GM12878 (cell line): ENCODE data around the gene MAGEB1. TPM values are rescaled to one million over a fixed set of nuclear protein-coding genes. Genes with fewer than 3 reads are reported as not detected.

Experiments used
- ATAC-seq: fragments of 200-7000 bp; cut with Tn5 transposase; 3 replicates; pipeline ENCODE4 v1.9.1; 2020; ENCODE audit warnings: mild to moderate bottlenecking, moderate library complexity
- BruUV-seq: library from RNA; stranded (reverse); fragments of 400-500 nt; replicated peaks from 2 replicates; lab custom pipeline; 2021; lab: Mats Ljungman, UMichigan
- CTCF ChIA-PET: fragments of 300-600 bp; sonication (Branson Sonifier 250); formaldehyde crosslinking; extraction: SDS; loops from one replicate; lab custom pipeline; 2021; ENCODE audit warnings: inconsistent platforms; lab: Yijun Ruan, JAX
- POLR2A ChIA-PET: fragments of 350-600 bp; formaldehyde crosslinking; extraction: SDS; loops from one replicate; lab custom pipeline; 2021; ENCODE audit warnings: inconsistent platforms; lab: Charles Lee
- RAD21 ChIA-PET: fragments of 300-600 bp; sonication (Branson Sonifier 250); formaldehyde crosslinking; loops from one replicate; lab custom pipeline; 2023; ENCODE audit warnings: antibody characterized with exemption; ENCODE audit not compliant: unreplicated experiment; lab: Charles Lee
- SMC1A ChIA-PET: fragments of 300-600 bp; sonication (Branson Sonifier 250); formaldehyde crosslinking; loops from one replicate; lab custom pipeline; 2023; ENCODE audit not compliant: unreplicated experiment, uncharacterized antibody; lab: Charles Lee
- DNase-seq: peaks from one replicate; pipeline ENCODE4 v3.0.0-alpha.2; 2011; ENCODE audit warnings: low read depth, low spot score
- FAIRE-seq: peaks from 3 replicates; lab custom pipeline; 2011; peaks lifted over from hg19 to GRCh38; lab: Jason Lieb, UNC
- H2AFZ ChIP-seq: 2 replicates; pipeline ENCODE4 v1.6.0; 2011; ENCODE audit warnings: low read depth, low read length, control low read depth; ENCODE audit not compliant: control insufficient read depth
- H3K27ac ChIP-seq: 2 replicates; pipeline ENCODE4 v1.5.1; 2011; ENCODE audit warnings: control low read depth; ENCODE audit not compliant: control insufficient read depth, insufficient read depth
- H3K27me3 ChIP-seq, 2 experiments: replicated peaks in 1 of 2; 2 replicates each; pipeline versions ENCODE4 v1.6.0 to v1.6.1; 2011; ENCODE audit warnings: low read length in 1 of 2; ENCODE audit not compliant: control insufficient read depth in 2 of 2, insufficient read depth in 2 of 2
- H3K36me3 ChIP-seq, 2 experiments: 2 replicates each; pipeline ENCODE4 v1.5.1; 2011; ENCODE audit warnings: low read length in 1 of 2; ENCODE audit not compliant: control insufficient read depth in 2 of 2, insufficient read depth in 2 of 2
- H3K4me1 ChIP-seq: 2 replicates; pipeline ENCODE4 v1.6.1; 2011; ENCODE audit warnings: mild to moderate bottlenecking, low read length, moderate library complexity, mixed read lengths; ENCODE audit not compliant: control insufficient read depth, insufficient read depth
- H3K4me2 ChIP-seq: 2 replicates; pipeline ENCODE4 v1.6.0; 2011; ENCODE audit warnings: control low read depth; ENCODE audit not compliant: control insufficient read depth, insufficient read depth
- H3K4me3 ChIP-seq: fragments of 200-600 bp; sonication (generic); 2 replicates; pipeline ENCODE4 v1.5.1; 2016
- H3K79me2 ChIP-seq: 2 replicates; pipeline ENCODE4 v1.6.0; 2011; ENCODE audit warnings: low read length; ENCODE audit not compliant: control insufficient read depth, insufficient read depth
- H3K9ac ChIP-seq: 2 replicates; pipeline ENCODE4 v1.8.0; 2011; ENCODE audit warnings: low read length, control low read depth, mixed read lengths; ENCODE audit not compliant: control insufficient read depth, insufficient read depth
- H3K9me3 ChIP-seq: replicated peaks from 3 replicates; pipeline ENCODE4 v1.5.1; 2011; ENCODE audit warnings: mild to moderate bottlenecking, low read length; ENCODE audit not compliant: control insufficient read depth, insufficient read depth
- H4K20me1 ChIP-seq: 2 replicates; pipeline ENCODE4 v1.6.0; 2011; ENCODE audit not compliant: control insufficient read depth, insufficient read depth
- BMI1 ChIP-seq: fragments of 450-650 bp; IDR thresholded peaks from 2 replicates; pipeline ENCODE4 v1.6.1; 2016; ENCODE audit warnings: mild to moderate bottlenecking, moderate library complexity, borderline replicate concordance
- GABPA ChIP-seq: IDR thresholded peaks from 2 replicates; pipeline ENCODE4 v1.6.1; 2014; ENCODE audit warnings: antibody characterized with exemption, low read depth, mild to moderate bottlenecking, inconsistent platforms
- IKZF1 ChIP-seq: fragments of 450-650 bp; conservative IDR thresholded peaks from 2 replicates; pipeline ENCODE4 v1.6.1; 2017; ENCODE audit warnings: antibody characterized with exemption, mild to moderate bottlenecking
- RBBP5 ChIP-seq: fragments of 200-600 bp; sonication (generic); conservative IDR thresholded peaks from 2 replicates; pipeline ENCODE4 v1.6.1; 2016
- SUPT20H ChIP-seq: IDR thresholded peaks from 2 replicates; pipeline ENCODE4 v1.6.1; 2011; ENCODE audit warnings: low read depth, mild to moderate bottlenecking, low read length, moderate library complexity, borderline replicate concordance; ENCODE audit not compliant: control insufficient read depth
- ZNF622 ChIP-seq: fragments of 450-650 bp; IDR thresholded peaks from 2 replicates; pipeline ENCODE4 v1.6.1; 2017; ENCODE audit warnings: mild to moderate bottlenecking, inconsistent platforms
- WGBS: methylation state at CpG from one replicate; pipeline ENCODE4 v1.1.6; 2016; ENCODE audit warnings: low lambda C conversion rate; ENCODE audit not compliant: insufficient replicate concordance, insufficient coverage; ENCODE audit errors: missing lambda C conversion rate; 5-methylcytosine and 5-hydroxymethylcytosine counted together
- in situ Hi-C: fragments of 300-500 bp; cut with MboI; formaldehyde crosslinking; loops from 9 replicates; pipeline ENCODE4 v1.14.3; 2018; ENCODE audit warnings: mixed read lengths
- intact Hi-C: fragments of 100-400 bp; cut with micrococcal nuclease; formaldehyde crosslinking; loops from one replicate; pipeline ENCODE4 v1.14.2; 2022; ENCODE audit not compliant: unreplicated experiment
- polyA plus RNA-seq, 11 experiments: library from polyadenylated mRNA; depleted of rRNA in 4 of 11; unstranded in 6 of 11; stranded (reverse) in 5 of 11; fragments of >200 nt; fragmentation: Nextera tagmentation in 4 of 11; fragmentation: Illumina TruSeq in 1 of 11; extraction: Ambion mirVana in 4 of 11; extraction: Trizol in 1 of 11; gene quantifications; 1 replicate in 1 of 11; 2 replicates in 10 of 11; pipeline versions ENCODE4 v1.2.1 to v1.2.3, GENCODE V29; 2011 to 2016; ENCODE audit warnings: inconsistent platforms in 2 of 11, missing spikeins in 2 of 11, low read depth in 1 of 11
- total RNA-seq, 4 experiments: library from RNA; depleted of rRNA in 3 of 4; stranded (reverse); fragments of >200 nt in 3 of 4; fragmentation: Illumina TruSeq in 1 of 4; extraction: Trizol in 1 of 4; gene quantifications; 2 replicates each; pipeline versions ENCODE4 v1.2.1 to v1.2.3, GENCODE V29; 2013 to 2021
- TF ChIP-seq, protein P1 (sequence below): fragments of 450-650 bp; formaldehyde crosslinking; IDR thresholded peaks from 2 replicates; pipeline ENCODE4 v1.5.0; 2022; ENCODE audit warnings: mild to moderate bottlenecking, missing genetic modification characterization
- TF ChIP-seq, protein P2 (sequence below): IDR thresholded peaks from 2 replicates; pipeline ENCODE4 v1.6.1; 2012; ENCODE audit warnings: low read length, inconsistent platforms
- TF ChIP-seq, protein P3 (sequence below), 3 experiments: IDR thresholded peaks in 2 of 3; conservative IDR thresholded peaks in 1 of 3; 2 replicates each; pipeline ENCODE4 v1.5.1; 2011; ENCODE audit warnings: low read depth in 3 of 3, low read length in 3 of 3, mild to moderate bottlenecking in 3 of 3, control low read depth in 2 of 3, moderate library complexity in 2 of 3, inconsistent platforms in 1 of 3, mixed read lengths in 1 of 3; ENCODE audit not compliant: control insufficient read depth in 2 of 3, insufficient read depth in 1 of 3; ENCODE audit errors: extremely low read depth in 1 of 3

Gene MAGEB1
- total and polyA plus RNA-seq, 10 of the 15 experiments (the other 5 are each of a cell fraction or from before 2014, with no cell fraction given): 0.04 to 0.06 TPM; not detected in 8

DNA sequence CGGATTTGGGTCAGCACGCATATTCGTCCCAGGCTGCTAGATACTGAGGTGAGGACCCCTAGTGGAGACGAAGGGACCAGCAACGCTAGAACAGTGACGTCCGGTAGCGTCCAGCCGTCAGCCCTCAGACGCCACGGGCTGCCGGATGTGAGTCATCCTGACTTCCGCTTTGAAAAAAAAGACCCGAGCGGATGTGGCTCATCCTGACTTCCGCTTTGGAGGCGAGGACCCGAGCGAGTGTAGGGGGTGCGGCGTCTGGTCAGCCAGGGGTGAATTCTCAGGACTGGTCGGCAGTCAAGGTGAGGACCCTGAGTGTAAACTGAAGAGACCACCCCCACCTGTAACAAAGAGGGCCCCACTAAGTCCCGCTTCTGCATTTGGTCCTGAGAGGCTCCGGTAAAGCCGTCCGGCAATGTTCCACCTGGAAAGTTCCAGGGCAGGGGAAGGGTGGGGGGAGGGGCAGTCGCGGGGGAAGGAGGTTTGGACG, 31.5 kb upstream of the MAGEB1 start, which contains the start of gene MAGEB2:
Gene MAGEB2, plus strand, starts transcription at position 207 of the 487 bp plus-strand sequence. CDS start 3,018 bp downstream, outside the sequence.
- in situ Hi-C loops: no loop called here

DNA sequence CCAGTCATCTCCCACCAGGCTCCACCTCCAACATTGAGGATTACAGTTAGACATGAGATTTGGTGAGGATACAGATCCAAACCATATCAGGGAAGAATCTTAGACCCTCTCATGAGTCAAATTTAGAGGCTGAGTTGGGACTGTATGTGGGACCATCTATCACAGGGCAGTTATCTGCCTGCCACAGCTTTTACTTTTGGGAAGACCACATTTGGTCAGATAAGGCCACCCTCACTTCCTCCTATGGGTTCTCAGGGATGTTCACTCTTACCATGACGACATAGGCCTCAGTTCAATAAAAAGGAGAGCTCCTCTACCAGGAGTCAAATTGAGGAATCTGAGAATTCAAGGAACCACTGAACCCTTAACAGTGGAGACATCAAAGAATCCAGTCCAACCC, 29.5 kb upstream of the MAGEB1 start:
- Histone ChIP-seq H3K27me3 (no peaks in the 10 kb centered on the region), H4K20me1 (no peaks in the 10 kb centered on the region), H3K36me3 (no peaks in the 10 kb centered on the region), H2AFZ (no peak overlapping the region), H3K4me1 (no peaks in the 10 kb centered on the region), H3K79me2 (no peaks in the 10 kb centered on the region), H3K27ac (no peak overlapping the region), H3K9ac (no peak overlapping the region), H3K4me3 (no peak overlapping the region), H3K9me3 (no peaks in the 10 kb centered on the region), H3K4me2 (no peak overlapping the region)
- POLR2A ChIA-PET: no interaction called here
- intact Hi-C loops: no loop called here
- 8% methylated on average over 1 of the region's 1 CpG for WGBS
- SMC1A ChIA-PET: interaction anchor here (1.2 kb wide), 1 partner anchor 9 kb away, joined by 3 read pairs; no protein-coding TSS in a partner anchor
- FAIRE-seq (no peak), DNase-seq (no peak), ATAC-seq (no peak)
- in situ Hi-C loops: no loop called here
- RAD21 ChIA-PET: no interaction called here
- CTCF ChIA-PET: no interaction called here
- BruUV-seq: no TSS peak
- TF ChIP-seq, protein P1, sequence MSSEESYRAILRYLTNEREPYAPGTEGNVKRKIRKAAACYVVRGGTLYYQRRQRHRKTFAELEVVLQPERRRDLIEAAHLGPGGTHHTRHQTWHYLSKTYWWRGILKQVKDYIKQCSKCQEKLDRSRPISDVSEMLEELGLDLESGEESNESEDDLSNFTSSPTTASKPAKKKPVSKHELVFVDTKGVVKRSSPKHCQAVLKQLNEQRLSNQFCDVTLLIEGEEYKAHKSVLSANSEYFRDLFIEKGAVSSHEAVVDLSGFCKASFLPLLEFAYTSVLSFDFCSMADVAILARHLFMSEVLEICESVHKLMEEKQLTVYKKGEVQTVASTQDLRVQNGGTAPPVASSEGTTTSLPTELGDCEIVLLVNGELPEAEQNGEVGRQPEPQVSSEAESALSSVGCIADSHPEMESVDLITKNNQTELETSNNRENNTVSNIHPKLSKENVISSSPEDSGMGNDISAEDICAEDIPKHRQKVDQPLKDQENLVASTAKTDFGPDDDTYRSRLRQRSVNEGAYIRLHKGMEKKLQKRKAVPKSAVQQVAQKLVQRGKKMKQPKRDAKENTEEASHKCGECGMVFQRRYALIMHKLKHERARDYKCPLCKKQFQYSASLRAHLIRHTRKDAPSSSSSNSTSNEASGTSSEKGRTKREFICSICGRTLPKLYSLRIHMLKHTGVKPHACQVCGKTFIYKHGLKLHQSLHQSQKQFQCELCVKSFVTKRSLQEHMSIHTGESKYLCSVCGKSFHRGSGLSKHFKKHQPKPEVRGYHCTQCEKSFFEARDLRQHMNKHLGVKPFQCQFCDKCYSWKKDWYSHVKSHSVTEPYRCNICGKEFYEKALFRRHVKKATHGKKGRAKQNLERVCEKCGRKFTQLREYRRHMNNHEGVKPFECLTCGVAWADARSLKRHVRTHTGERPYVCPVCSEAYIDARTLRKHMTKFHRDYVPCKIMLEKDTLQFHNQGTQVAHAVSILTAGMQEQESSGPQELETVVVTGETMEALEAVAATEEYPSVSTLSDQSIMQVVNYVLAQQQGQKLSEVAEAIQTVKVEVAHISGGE (CRISPR knock-in tag): no peak
- TF ChIP-seq RBBP5: no peak
- no peak for TF ChIP-seq SUPT20H
- TF ChIP-seq ZNF622: no peak
- TF ChIP-seq, protein P2, sequence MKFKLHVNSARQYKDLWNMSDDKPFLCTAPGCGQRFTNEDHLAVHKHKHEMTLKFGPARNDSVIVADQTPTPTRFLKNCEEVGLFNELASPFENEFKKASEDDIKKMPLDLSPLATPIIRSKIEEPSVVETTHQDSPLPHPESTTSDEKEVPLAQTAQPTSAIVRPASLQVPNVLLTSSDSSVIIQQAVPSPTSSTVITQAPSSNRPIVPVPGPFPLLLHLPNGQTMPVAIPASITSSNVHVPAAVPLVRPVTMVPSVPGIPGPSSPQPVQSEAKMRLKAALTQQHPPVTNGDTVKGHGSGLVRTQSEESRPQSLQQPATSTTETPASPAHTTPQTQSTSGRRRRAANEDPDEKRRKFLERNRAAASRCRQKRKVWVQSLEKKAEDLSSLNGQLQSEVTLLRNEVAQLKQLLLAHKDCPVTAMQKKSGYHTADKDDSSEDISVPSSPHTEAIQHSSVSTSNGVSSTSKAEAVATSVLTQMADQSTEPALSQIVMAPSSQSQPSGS: no peak
- TF ChIP-seq BMI1: no peak
- TF ChIP-seq IKZF1: no peak

More for the DNA sequence above, 31.5 kb upstream of the MAGEB1 start, which contains the start of gene MAGEB2:
- no peak within 1 kb of the TSS for H2AFZ ChIP-seq
- H3K4me3 ChIP-seq: no peak within 1 kb of the TSS
- no peaks in the 10 kb centered on the region for H3K27me3 ChIP-seq
- ChIA-PET CTCF (no interaction called here), POLR2A (no interaction called here), RAD21 (no interaction called here), SMC1A (no interaction called here)
- intact Hi-C loops: no loop called here
- no peaks in the 10 kb centered on the region for H3K9me3 ChIP-seq
- H3K79me2 ChIP-seq: no peaks in the 10 kb centered on the region
- no peak within 1 kb of the TSS for H3K9ac ChIP-seq
- WGBS: 83% methylated on average over 19 of the region's 29 CpGs
- no peak within 1 kb of the TSS for H3K4me2 ChIP-seq
- no peak within 1 kb of the TSS for H3K27ac ChIP-seq
- BruUV-seq: no TSS peak
- TF ChIP-seq, protein P3, sequence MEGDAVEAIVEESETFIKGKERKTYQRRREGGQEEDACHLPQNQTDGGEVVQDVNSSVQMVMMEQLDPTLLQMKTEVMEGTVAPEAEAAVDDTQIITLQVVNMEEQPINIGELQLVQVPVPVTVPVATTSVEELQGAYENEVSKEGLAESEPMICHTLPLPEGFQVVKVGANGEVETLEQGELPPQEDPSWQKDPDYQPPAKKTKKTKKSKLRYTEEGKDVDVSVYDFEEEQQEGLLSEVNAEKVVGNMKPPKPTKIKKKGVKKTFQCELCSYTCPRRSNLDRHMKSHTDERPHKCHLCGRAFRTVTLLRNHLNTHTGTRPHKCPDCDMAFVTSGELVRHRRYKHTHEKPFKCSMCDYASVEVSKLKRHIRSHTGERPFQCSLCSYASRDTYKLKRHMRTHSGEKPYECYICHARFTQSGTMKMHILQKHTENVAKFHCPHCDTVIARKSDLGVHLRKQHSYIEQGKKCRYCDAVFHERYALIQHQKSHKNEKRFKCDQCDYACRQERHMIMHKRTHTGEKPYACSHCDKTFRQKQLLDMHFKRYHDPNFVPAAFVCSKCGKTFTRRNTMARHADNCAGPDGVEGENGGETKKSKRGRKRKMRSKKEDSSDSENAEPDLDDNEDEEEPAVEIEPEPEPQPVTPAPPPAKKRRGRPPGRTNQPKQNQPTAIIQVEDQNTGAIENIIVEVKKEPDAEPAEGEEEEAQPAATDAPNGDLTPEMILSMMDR (IDR thresholded peaks at IDR 0.05 in 2 of 3, conservative IDR thresholded peaks at IDR 0.05 in 1 of 3; ENCODE audit: control insufficient read depth in 2 of 3, extremely low read depth in 1 of 3, insufficient read depth in 1 of 3, low read depth in 3 of 3, low read length in 3 of 3): 0 out of 6 replicates have a peak, but pooled peaks of 1 of the 3 experiments have one; percentile 8
- no peak for TF ChIP-seq GABPA
- ATAC-seq: no peak
- no peaks in the 10 kb centered on the region for H4K20me1 ChIP-seq
- H3K36me3 ChIP-seq: no peaks in the 10 kb centered on the region
- no peak for FAIRE-seq
- H3K4me1 ChIP-seq: no peaks in the 10 kb centered on the region
- DNase-seq: no peak
